ENCODE data around the gene ACTR3.

The ACTR3 gene

GRCh38 chr2:113886479-113887008 lies 3.3 kb upstream of the ACTR3 start:
- Histone ChIP-seq H2AFZ (ENCODE audit: low read depth, low read length, severe bottlenecking) (no peak overlapping the region), H3K36me3 (ENCODE audit: low read length) (no peaks in the 10 kb centered on the region; the same call in 1 of the 2 replicates), H3K79me2 (ENCODE audit: insufficient read depth, low read length) (peaks cover 80% of the 10 kb centered on the region), H3K27me3 (ENCODE audit: low read length) (no peaks in the 10 kb centered on the region), H3K9me3 (ENCODE audit: insufficient read depth, low read length) (no peaks in the 10 kb centered on the region), H4K20me1 (ENCODE audit: low read depth, low read length) (no peaks in the 10 kb centered on the region), H3K9ac (ENCODE audit: low read length) (peak overlapping the region; percentile 75), H3K4me3 (ENCODE audit: insufficient read depth, low read length, poor library complexity, severe bottlenecking) (peak overlapping the region; percentile 90), H3K4me2 (ENCODE audit: low read depth, low read length, poor library complexity, severe bottlenecking) (peak overlapping the region; percentile 97), H3K9me2 (replicated peaks; ENCODE audit: insufficient read depth, low read length) (no peaks in the 10 kb centered on the region), H3F3A (ENCODE audit: insufficient read depth) (peaks cover 55% of the 10 kb centered on the region), H3K27ac (ENCODE audit: low read depth, low read length) (peak overlapping the region; percentile 90)
- TF ChIP-seq EZH2phosphoT487 (conservative IDR thresholded peaks at IDR 0.05; ENCODE audit: low read length) (no peak), CTCF (IDR thresholded peaks at IDR 0.05; ENCODE audit: insufficient read depth, low read length, poor library complexity, severe bottlenecking) (no peak)

GRCh38 chr2:113887009-113887792 lies 2.7 kb upstream of the ACTR3 start:
- peak overlapping the region; percentile 90 for H3K27ac ChIP-seq (ENCODE audit: low read depth, low read length)
- no peak for TF ChIP-seq CTCF (IDR thresholded peaks at IDR 0.05; ENCODE audit: insufficient read depth, low read length, poor library complexity, severe bottlenecking)
- no peak for TF ChIP-seq EZH2phosphoT487 (conservative IDR thresholded peaks at IDR 0.05; ENCODE audit: low read length)
- H3K4me3 ChIP-seq (ENCODE audit: insufficient read depth, low read length, poor library complexity, severe bottlenecking), result peak overlapping the region; percentile 90
- H3F3A ChIP-seq (ENCODE audit: insufficient read depth), result peaks cover 59% of the 10 kb centered on the region
- H3K9ac ChIP-seq (ENCODE audit: low read length), result peak overlapping the region; percentile 75
- H3K27me3 ChIP-seq (ENCODE audit: low read length), result no peaks in the 10 kb centered on the region
- H4K20me1 ChIP-seq (ENCODE audit: low read depth, low read length), result peaks cover 4% of the 10 kb centered on the region; the same call in 1 of the 2 replicates
- H3K4me2 ChIP-seq (ENCODE audit: low read depth, low read length, poor library complexity, severe bottlenecking), result peak overlapping the region; percentile 97
- peaks cover 82% of the 10 kb centered on the region for H3K79me2 ChIP-seq (ENCODE audit: insufficient read depth, low read length)
- no peaks in the 10 kb centered on the region for H3K9me2 ChIP-seq (replicated peaks; ENCODE audit: insufficient read depth, low read length)
- H3K36me3 ChIP-seq (ENCODE audit: low read length), result peaks cover 6% of the 10 kb centered on the region
- H3K9me3 ChIP-seq (ENCODE audit: insufficient read depth, low read length), result no peaks in the 10 kb centered on the region
- no peak overlapping the region for H2AFZ ChIP-seq (ENCODE audit: low read depth, low read length, severe bottlenecking)

GRCh38 chr2:113888641-113889470 lies 1.0 kb upstream of the ACTR3 start:
- no peaks in the 10 kb centered on the region for H3K27me3 ChIP-seq (ENCODE audit: low read length)
- peak overlapping the region; percentile 90 for H3K27ac ChIP-seq (ENCODE audit: low read depth, low read length)
- H3K36me3 ChIP-seq (ENCODE audit: low read length), result peaks cover 8% of the 10 kb centered on the region
- TF ChIP-seq CTCF (IDR thresholded peaks at IDR 0.05; ENCODE audit: insufficient read depth, low read length, poor library complexity, severe bottlenecking), result no peak
- no peak for TF ChIP-seq EZH2phosphoT487 (conservative IDR thresholded peaks at IDR 0.05; ENCODE audit: low read length)
- H3K9ac ChIP-seq (ENCODE audit: low read length), result peak overlapping the region; percentile 75
- peaks cover 95% of the 10 kb centered on the region for H3K79me2 ChIP-seq (ENCODE audit: insufficient read depth, low read length)
- H2AFZ ChIP-seq (ENCODE audit: low read depth, low read length, severe bottlenecking), result no peak overlapping the region
- peaks cover 63% of the 10 kb centered on the region for H3F3A ChIP-seq (ENCODE audit: insufficient read depth)
- peak overlapping the region; percentile 90 for H3K4me3 ChIP-seq (ENCODE audit: insufficient read depth, low read length, poor library complexity, severe bottlenecking)
- H3K4me2 ChIP-seq (ENCODE audit: low read depth, low read length, poor library complexity, severe bottlenecking), result peak overlapping the region; percentile 97
- H4K20me1 ChIP-seq (ENCODE audit: low read depth, low read length), result peaks cover 7% of the 10 kb centered on the region; the same call in 1 of the 2 replicates
- no peaks in the 10 kb centered on the region for H3K9me3 ChIP-seq (ENCODE audit: insufficient read depth, low read length)
- H3K9me2 ChIP-seq (replicated peaks; ENCODE audit: insufficient read depth, low read length), result no peaks in the 10 kb centered on the region
